Common myeloid progenitor, CD34-positive (primary cell): ENCODE data around the gene CHRDL2. TPM values are rescaled to one million over a fixed set of nuclear protein-coding genes. Genes with fewer than 3 reads are reported as not detected.

Source experiments
- CTCF ChIA-PET: fragments of 350-600 bp; sonication (Branson Sonifier 250); formaldehyde crosslinking; loops from one replicate; lab custom pipeline; 2021; ENCODE audit warnings: antibody characterized with exemption; lab: Charles Lee
- POLR2A ChIA-PET: fragments of 350-600 bp; sonication (Branson Sonifier 250); formaldehyde crosslinking; loops from one replicate; lab custom pipeline; 2021; ENCODE audit warnings: antibody characterized with exemption; lab: Charles Lee
- DNase-seq, 3 donors: peaks; one replicate each; pipeline versions ENCODE4 v3.0.0 to v3.0.0-alpha.2; 2013
- H3K27ac ChIP-seq, 2 experiments: 1 replicate in 1 of 2; 2 replicates in 1 of 2; pipeline ENCODE4 v1.7.0; 2013; ENCODE audit warnings: inconsistent platforms in 2 of 2, low read length in 2 of 2, mild to moderate bottlenecking in 2 of 2, low read depth in 1 of 2, moderate library complexity in 1 of 2; ENCODE audit not compliant: severe bottlenecking in 2 of 2, insufficient read depth in 1 of 2, poor library complexity in 1 of 2
- H3K27me3 ChIP-seq, 5 experiments: replicated peaks in 2 of 5; 1 replicate in 3 of 5; 2 replicates in 2 of 5; pipeline versions ENCODE4 v1.6.1 to v1.7.0; 2013; ENCODE audit warnings: low read length in 4 of 5, mild to moderate bottlenecking in 2 of 5, moderate library complexity in 2 of 5, inconsistent platforms in 1 of 5; ENCODE audit not compliant: insufficient read depth in 5 of 5, control insufficient read depth in 4 of 5
- H3K36me3 ChIP-seq, 4 experiments: 1 replicate in 2 of 4; 2 replicates in 2 of 4; pipeline versions ENCODE4 v1.6.1 to v1.7.0; 2013; ENCODE audit warnings: low read length in 3 of 4, control low read depth in 1 of 4, mild to moderate bottlenecking in 1 of 4; ENCODE audit not compliant: control insufficient read depth in 4 of 4, insufficient read depth in 4 of 4
- H3K4me1 ChIP-seq, 4 experiments: 1 replicate in 3 of 4; 2 replicates in 1 of 4; pipeline versions ENCODE4 v1.6.1 to v1.7.1; 2013; ENCODE audit warnings: low read length in 3 of 4, mild to moderate bottlenecking in 3 of 4, control low read depth in 1 of 4, inconsistent platforms in 1 of 4, moderate library complexity in 1 of 4; ENCODE audit not compliant: control insufficient read depth in 4 of 4, insufficient read depth in 4 of 4; ENCODE audit errors: control extremely low read depth in 1 of 4
- H3K4me3 ChIP-seq, 7 experiments: 1 replicate in 4 of 7; 2 replicates in 3 of 7; pipeline versions ENCODE4 v1.5.1 to v1.7.0; 2013; ENCODE audit warnings: mild to moderate bottlenecking in 7 of 7, low read length in 6 of 7, moderate library complexity in 6 of 7, inconsistent platforms in 2 of 7, low read depth in 2 of 7, control low read depth in 1 of 7; ENCODE audit not compliant: insufficient read depth in 4 of 7, control insufficient read depth in 1 of 7; ENCODE audit errors: extremely low read depth in 1 of 7
- H3K9me3 ChIP-seq, 5 experiments: 1 replicate in 4 of 5; 2 replicates in 1 of 5; pipeline versions ENCODE4 v1.6.1 to v1.7.1; 2013; ENCODE audit warnings: low read length in 4 of 5, mild to moderate bottlenecking in 2 of 5, inconsistent platforms in 1 of 5, low read depth in 1 of 5, moderate library complexity in 1 of 5; ENCODE audit not compliant: control insufficient read depth in 4 of 5, insufficient read depth in 2 of 5; ENCODE audit errors: control extremely low read depth in 1 of 5
- WGBS: methylation state at CpG from one replicate; pipeline ENCODE4 v1.1.5; 2013; ENCODE audit not compliant: insufficient coverage; 5-methylcytosine and 5-hydroxymethylcytosine counted together
- polyA plus RNA-seq: library from polyadenylated mRNA; unstranded; fragments of 120-200 nt; gene quantifications from one replicate; pipeline ENCODE4 v1.2.1, GENCODE V29; 2013

CHRDL2 gene, protein sequence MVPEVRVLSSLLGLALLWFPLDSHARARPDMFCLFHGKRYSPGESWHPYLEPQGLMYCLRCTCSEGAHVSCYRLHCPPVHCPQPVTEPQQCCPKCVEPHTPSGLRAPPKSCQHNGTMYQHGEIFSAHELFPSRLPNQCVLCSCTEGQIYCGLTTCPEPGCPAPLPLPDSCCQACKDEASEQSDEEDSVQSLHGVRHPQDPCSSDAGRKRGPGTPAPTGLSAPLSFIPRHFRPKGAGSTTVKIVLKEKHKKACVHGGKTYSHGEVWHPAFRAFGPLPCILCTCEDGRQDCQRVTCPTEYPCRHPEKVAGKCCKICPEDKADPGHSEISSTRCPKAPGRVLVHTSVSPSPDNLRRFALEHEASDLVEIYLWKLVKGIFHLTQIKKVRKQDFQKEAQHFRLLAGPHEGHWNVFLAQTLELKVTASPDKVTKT
- not detected for polyA plus RNA-seq

DNA sequence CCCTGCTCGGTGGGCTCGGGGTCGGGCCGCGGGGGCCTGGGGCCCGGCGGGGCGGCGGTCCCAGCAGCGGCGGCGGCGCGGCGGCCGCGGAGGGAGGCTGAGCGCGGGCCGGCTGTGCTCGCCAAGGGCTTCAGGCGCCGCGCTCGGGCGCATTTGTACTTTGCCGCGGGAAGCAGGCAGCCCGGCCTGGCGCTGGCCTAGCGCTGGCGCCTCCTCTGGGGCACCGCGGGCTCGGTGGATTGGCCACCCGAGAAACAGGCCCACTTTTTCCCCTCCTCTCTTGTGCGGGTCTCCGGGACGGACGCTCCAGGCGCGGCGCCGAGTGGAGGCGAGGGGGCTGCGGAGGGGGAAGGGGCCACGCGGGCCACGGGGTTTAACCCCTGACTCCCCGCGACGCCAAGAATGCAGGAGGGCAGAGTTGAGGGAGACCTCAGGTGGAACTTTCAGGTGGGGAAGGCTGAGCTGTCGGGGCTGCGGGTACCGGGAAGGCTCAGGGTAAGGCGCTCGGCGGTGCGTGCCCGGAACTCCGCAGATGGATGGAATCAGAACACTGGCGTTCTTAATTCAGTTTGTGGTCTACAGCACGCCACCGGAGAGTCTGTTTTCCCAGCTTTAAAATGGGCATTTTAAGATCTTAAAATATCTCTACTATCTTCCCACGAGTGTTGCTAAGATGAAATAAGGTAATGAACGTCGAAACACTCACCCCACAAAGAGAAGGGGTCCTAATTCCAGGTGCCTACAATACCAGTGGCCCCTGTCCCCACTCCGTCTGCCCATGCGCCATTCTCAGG is at the start of gene CHRDL2:
Gene CHRDL2, minus strand, starts transcription at position 126 of the 794 bp plus-strand sequence. CDS start 538 bp downstream, outside the sequence.
- peaks cover 2 to 74% (median 36%) of the 10 kb centered on the region in 5 experiments for H3K27me3 ChIP-seq
- no peaks in the 10 kb centered on the region for H3K36me3 ChIP-seq
- POLR2A ChIA-PET: no interaction called here
- H3K27ac ChIP-seq: no peak within 1 kb of the TSS
- H3K4me3 ChIP-seq: peak within 1 kb of the TSS in 4 of 7 experiments; percentile 34 to 52 (median 43)
- peaks cover 0 to 7% (median 5%) of the 10 kb centered on the region in 4 experiments for H3K4me1 ChIP-seq
- WGBS: 11% methylated on average over 42 of the region's 69 CpGs
- peak in 2 of 3 donors; percentile 43 to 46 for DNase-seq
- CTCF ChIA-PET: interaction anchor here (0.8 to 1.1 kb wide), 2 partner anchors 19 to 31 kb away, joined by 3 read pairs; no protein-coding TSS in a partner anchor
- H3K9me3 ChIP-seq: no peaks in the 10 kb centered on the region

DNA sequence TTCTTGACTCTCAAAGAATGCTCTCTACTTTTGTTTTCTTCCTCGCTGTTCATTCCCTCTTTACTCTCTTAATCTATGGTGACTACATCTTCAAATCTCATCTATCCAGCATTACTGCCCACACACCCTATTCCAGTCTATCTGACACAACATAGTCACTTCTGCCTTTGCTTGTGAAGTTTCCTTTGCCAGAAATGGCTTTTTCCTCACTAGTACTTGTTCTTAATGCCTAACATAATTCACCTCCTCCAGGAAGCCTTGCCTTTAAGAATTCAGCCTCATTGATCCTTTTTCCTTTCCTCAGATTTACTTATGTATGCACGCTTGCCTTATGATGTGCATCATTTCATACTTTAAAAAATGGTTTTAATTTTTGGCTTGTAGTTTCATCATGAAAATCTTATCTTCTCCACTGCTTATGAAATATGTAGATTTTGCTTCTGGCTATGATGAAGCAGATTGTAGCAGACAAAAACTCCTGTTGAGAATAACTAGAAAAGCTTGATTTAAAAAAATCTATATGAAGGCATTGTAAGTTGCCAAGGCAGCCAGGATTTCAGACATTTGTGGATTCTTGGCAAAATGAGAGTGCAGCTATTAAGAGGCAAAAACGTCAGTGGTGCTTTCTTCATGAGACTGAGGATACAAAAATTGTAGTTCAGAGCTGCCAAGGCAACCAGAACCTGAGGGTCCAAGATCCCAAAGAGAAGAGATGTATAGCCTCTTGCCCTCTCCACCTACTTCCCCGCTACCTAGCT is 49.2 kb upstream of the CHRDL2 start:
- Histone ChIP-seq H3K36me3 (peaks cover 0 to 3% (median 0%) of the 10 kb centered on the region in 4 experiments), H3K9me3 (no peaks in the 10 kb centered on the region), H3K4me3 (no peak overlapping the region), H3K27me3 (no peaks in the 10 kb centered on the region), H3K27ac (no peak overlapping the region), H3K4me1 (peaks cover 5 to 16% (median 12%) of the 10 kb centered on the region in 4 experiments)
- CTCF ChIA-PET: no interaction called here
- no peak for DNase-seq
- POLR2A ChIA-PET: no interaction called here
- 97% methylated on average over 2 of the region's 4 CpGs for WGBS

DNA sequence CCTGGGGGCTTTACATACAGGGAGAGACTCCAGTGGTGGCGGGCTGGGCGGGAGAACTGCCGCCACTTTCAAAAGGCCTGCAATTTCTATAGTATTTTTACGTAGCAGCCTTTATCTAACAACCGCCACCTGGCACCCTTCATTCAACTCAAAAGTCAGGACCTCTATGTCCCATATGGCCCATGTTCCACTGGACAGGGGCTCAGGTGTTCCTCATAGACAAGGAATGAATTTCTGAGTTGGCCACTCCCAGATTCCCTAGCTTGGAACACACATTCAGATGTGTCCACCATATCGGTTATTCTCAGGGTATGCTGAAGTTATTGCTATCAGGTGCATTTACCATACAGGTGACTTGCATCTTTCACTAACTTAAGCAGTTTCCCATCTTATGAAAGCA is 47.4 kb upstream of the CHRDL2 start:
- Histone ChIP-seq H3K27ac (no peak overlapping the region), H3K4me3 (no peak overlapping the region), H3K4me1 (peaks cover 5 to 13% (median 7%) of the 10 kb centered on the region in 4 experiments), H3K27me3 (no peaks in the 10 kb centered on the region), H3K36me3 (peaks cover 0 to 3% (median 0%) of the 10 kb centered on the region in 4 experiments), H3K9me3 (no peaks in the 10 kb centered on the region)
- ChIA-PET CTCF (interaction anchor here (0.8 kb wide), 1 partner anchor 15 kb away, joined by 3 read pairs; no protein-coding TSS in a partner anchor), POLR2A (interaction anchor here (1.3 kb wide), 1 partner anchor 29 kb away, joined by 4 read pairs; no protein-coding TSS in a partner anchor)
- DNase-seq: no peak
- WGBS: 99% methylated on average over 6 of the region's 6 CpGs

DNA sequence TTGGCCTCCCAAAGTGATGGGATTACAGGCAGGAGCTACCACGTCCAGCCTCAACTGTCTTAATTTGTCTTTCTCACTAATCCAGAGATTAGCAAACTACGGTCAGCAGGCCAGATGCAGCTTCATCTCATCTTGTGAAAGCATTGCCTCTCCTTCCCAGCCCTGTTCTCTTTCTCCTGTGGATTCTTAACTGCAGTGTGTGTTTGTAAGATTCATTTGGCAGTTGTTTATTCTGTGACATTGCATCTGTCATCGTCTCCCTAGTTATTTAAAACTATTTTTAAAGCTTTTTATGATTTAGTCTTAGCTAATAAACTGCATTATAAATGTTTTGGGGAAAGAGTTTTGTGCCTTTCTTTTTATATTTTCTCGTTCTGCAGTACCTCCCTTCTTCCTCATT is 46.7 kb upstream of the CHRDL2 start:
- ChIA-PET CTCF (interaction anchor here (0.8 kb wide), 1 partner anchor 16 kb away, joined by 3 read pairs; no protein-coding TSS in a partner anchor), POLR2A (interaction anchor here (1.3 kb wide), 1 partner anchor 28 kb away, joined by 4 read pairs; no protein-coding TSS in a partner anchor)
- DNase-seq: no peak
- WGBS: 100% methylated on average over 1 of the region's 4 CpGs
- no peak overlapping the region for H3K4me3 ChIP-seq
- no peaks in the 10 kb centered on the region for H3K9me3 ChIP-seq
- no peak overlapping the region for H3K27ac ChIP-seq
- peaks cover 0 to 3% (median 0%) of the 10 kb centered on the region in 4 experiments for H3K36me3 ChIP-seq
- H3K27me3 ChIP-seq: no peaks in the 10 kb centered on the region
- H3K4me1 ChIP-seq: peaks cover 0 to 6% (median 1%) of the 10 kb centered on the region in 4 experiments

DNA sequence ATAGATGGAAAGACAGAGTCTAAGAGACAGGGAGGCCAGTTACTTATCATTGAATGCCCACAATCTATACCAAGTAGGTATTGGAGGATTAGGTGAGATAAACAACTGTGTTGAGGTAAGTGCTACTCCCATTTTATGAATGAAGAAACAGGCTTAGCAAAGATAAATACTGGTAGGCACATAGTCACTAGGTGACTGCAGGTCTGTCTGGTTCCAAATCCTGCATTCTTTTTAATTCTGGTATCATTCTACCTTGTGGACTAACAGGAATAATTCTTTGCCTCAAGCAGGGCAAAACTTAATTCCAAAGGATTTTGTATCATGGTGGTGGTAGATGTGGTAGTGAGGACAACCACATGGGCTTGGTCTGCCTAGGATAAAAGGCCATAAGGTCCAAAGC is 45.8 kb upstream of the CHRDL2 start:
- no peak overlapping the region for H3K27ac ChIP-seq
- ChIA-PET POLR2A (interaction anchor here (0.7 kb wide), 1 partner anchor 11 kb away, joined by 3 read pairs; no protein-coding TSS in a partner anchor), CTCF (no interaction called here)
- no peaks in the 10 kb centered on the region for H3K9me3 ChIP-seq
- no peak for DNase-seq
- H3K36me3 ChIP-seq: peaks cover 0 to 3% (median 0%) of the 10 kb centered on the region in 4 experiments
- H3K4me1 ChIP-seq: no peaks in the 10 kb centered on the region
- no peaks in the 10 kb centered on the region for H3K27me3 ChIP-seq
- H3K4me3 ChIP-seq: no peak overlapping the region

DNA sequence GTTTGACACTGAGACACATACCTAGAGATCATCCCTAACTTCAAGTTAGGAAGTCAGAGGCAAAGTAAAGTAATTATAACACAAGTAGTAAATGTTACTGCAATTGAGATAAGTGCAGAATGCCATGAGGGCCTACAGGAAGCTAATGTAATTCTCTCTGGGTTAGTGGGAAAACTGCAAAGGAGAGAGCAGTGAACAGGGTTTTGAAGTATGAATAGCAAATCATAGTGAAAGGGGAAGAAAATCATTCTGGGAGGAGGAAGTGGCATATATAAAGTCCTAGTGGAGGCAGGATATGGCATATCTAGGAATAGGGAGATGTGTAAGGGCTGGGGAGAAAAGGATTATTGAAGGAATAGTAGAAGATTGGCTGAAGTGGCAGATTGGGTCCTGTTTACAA is 45.3 kb upstream of the CHRDL2 start:
- no peaks in the 10 kb centered on the region for H3K27me3 ChIP-seq
- H3K27ac ChIP-seq: no peak overlapping the region
- no peaks in the 10 kb centered on the region for H3K4me1 ChIP-seq
- ChIA-PET POLR2A (interaction anchor here (0.7 kb wide), 1 partner anchor 10 kb away, joined by 3 read pairs; no protein-coding TSS in a partner anchor), CTCF (no interaction called here)
- no peaks in the 10 kb centered on the region for H3K9me3 ChIP-seq
- H3K36me3 ChIP-seq: peaks cover 0 to 3% (median 0%) of the 10 kb centered on the region in 4 experiments
- DNase-seq: no peak
- no peak overlapping the region for H3K4me3 ChIP-seq
